GM21737 (cell line): ENCODE data around the gene SLC5A10.
"Not testable (repeated sequence)": the region's sequence is repeated elsewhere in the genome, so short reads cannot be mapped to it uniquely, and the experiment has no call there.

Source experiments
- ATAC-seq: cut with Tn5 transposase; IDR thresholded peaks from one replicate; pipeline ENCODE4 v1.9.1; 2021; ENCODE audit warnings: mild to moderate bottlenecking, moderate library complexity; ENCODE audit not compliant: unreplicated experiment

SLC5A10 gene

DNA sequence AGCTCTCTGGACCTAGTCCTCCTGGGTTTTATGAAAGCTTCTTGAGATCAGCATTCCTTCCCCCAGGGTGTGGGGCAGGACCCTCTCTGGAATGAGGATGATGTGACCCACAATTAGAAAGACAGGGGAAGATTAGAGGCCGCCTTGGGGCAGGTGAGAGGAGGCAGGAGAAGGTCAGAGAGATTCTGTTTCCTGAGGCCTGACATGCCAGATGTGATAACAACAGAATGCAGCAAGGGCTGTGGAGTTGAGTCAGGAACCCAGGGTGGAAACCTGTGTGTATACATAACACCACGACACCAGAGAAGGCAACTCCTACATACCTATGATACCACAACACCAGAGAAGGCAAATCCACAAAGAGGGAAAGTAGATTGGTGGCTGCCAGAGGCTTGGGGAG is 5.4 kb upstream of the SLC5A10 start:
- ATAC-seq: no peak

DNA sequence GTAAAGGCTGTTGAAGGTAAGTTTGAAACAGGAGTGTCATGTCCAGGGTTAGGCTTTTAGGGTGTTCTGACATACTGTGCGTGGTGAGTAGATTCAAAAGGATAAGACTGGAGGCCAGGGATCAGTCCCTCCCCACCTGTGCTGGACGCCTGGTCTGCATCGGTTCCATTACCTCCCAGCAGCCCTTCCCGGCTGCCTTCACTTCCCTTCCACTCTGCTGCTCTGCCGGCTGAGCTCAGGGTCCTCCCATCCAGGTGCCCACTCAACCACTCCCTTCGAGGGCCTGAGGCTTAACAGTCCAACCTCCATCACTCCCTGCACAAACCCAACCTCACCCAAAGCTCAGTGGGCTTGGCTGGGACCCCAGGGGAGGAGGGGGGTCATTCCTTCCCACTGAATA is 4.1 kb upstream of the SLC5A10 start:
- no peak for ATAC-seq

- ATAC-seq: no peak
Observed at GRCh38 chr17:18948476-18949006, 3.4 kb upstream of the SLC5A10 start.

GRCh38 chr17:18949566-18949965 is 2.4 kb upstream of the SLC5A10 start:
- ATAC-seq: no peak

GRCh38 chr17:18950346-18950745 is 1.6 kb upstream of the SLC5A10 start:
- ATAC-seq: no peak

DNA sequence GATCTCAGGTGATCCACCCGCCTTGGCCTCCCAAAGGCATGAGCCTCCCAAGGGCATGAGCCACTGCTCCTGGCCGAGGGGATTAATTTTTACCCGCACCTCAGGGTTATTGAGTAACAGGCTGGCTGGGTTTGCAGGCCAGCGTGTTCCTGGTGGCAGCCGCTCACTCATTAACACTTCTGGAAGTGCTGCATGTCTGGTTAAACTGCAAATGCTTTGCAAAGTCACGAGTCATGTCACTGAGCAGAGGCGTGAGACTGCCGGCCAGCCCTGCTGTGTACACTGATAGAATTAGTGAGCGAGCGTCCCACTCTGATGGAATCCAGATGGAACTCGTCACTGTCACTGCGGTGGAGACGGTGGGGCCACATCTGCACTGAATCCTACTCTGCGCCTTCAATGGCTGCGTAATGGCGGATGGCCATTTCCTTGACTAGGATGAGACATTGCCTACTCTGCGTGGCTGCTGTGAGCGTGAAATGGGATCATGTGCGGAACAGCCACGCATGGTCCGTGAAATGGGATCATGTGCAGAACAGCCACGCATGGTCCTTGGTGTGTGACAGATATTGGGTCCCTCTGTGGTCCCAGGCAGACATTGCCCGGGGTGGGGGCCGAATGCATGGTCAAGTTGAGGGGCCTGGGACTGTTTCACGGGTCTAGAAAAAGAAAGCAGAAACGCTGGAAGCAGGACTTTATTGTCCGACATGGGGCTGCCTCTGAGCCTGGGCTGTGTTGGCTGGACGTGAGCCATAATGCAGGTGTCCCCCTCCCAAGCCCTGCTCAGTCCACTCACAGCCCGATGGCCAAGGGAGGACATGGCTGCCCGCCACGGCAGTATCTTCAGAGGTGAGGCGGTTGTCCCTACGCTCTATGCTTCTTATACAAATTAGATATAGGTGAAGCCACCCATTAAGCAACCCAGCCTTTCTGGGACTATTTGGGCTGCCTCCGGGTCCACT is 740 bp upstream of the SLC5A10 start:
- no peak for ATAC-seq

DNA sequence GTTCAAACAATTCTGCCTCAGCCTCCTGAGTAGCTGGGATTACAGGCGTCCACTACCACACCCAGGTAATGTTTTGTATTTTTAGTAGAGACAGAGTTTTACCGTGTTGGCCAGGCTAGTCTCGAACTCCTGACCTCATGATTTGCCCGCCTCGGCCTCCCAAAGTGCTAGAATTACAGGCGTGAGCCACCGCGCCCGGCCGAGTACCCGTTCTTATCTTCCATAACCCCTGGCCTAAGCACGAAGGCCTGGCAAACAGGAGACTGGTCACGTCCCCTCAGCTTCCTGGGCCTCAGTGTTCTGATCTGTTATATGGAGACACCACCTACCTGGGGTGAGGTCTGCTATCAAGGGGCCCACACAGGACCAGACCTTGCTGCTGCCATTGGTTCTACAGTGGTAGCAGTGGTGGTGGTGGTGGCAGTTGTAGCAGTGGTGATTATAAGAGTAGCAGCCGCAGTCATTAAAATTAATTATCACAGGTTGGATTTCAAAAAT is 1.3 kb downstream of the SLC5A10 start:
- ATAC-seq: no peak

GRCh38 chr17:18954321-18954720 is 2.4 kb downstream of the SLC5A10 start:
- no peak for ATAC-seq

DNA sequence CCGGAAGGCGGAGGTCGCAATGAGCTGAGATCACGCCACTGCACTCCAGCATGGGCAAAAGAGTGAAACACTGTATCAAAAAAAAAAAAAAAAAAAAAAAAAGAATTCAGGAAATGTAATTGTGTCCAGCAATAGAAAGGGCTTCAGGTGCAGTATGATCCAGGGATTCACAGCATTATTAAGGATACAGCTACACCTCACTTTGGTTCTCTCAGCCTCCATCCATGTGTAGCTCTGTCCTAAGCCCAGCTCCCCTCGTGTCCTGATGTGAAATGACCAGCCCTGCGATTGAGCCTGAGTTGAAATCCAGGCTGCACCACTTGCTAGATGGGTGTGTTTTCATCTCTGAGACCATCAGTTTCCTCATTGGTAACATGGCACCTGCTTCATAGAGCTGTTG is 3.0 kb downstream of the SLC5A10 start:
- no peak for ATAC-seq

DNA sequence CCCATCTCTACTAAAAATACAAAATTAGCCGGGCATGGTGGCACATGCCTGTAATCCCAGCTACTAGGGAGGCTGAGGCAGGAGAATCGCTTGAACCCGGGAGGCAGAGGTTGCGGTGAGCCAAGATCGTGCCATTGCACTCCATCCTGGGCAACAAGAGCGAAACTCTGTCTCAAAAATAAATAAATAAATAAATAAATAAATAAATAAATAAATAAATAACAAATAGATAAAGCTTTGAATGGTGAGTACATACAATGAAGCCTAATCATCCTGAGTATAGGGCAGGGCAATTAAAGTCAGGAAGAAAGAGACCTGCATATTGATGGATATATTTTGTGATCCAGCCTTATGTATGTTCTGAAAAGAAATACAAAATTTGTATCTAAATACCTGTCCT is 4.1 kb downstream of the SLC5A10 start:
- ATAC-seq: not testable (repeated sequence)

- ATAC-seq: no peak
Observed at GRCh38 chr17:18956581-18956980, 4.6 kb downstream of the SLC5A10 start.

- ATAC-seq: no peak
Observed at GRCh38 chr17:18957831-18958230, 5.9 kb downstream of the SLC5A10 start.

DNA sequence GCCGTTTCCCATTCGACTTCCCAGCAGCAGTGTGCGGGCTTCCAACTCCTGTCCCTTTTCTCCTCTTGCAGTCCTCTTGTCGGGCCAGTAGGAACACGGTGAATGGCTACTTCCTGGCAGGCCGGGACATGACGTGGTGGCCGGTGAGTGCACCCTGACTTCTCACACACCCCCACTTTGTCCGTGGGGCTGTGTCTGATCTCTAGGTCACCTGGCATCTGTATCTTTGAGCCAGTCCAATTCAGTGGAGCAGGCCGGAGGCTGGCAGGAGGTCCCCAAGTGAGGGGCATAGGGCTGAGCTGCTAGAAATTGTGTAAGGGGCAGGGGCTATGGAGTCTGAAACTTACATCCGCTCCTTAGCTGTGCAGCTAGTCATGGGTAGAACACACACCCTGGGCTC is 6.6 kb downstream of the SLC5A10 start:
- ATAC-seq: no peak

- no peak for ATAC-seq
Observed at GRCh38 chr17:18959071-18959844, 7.3 kb downstream of the SLC5A10 start.

DNA sequence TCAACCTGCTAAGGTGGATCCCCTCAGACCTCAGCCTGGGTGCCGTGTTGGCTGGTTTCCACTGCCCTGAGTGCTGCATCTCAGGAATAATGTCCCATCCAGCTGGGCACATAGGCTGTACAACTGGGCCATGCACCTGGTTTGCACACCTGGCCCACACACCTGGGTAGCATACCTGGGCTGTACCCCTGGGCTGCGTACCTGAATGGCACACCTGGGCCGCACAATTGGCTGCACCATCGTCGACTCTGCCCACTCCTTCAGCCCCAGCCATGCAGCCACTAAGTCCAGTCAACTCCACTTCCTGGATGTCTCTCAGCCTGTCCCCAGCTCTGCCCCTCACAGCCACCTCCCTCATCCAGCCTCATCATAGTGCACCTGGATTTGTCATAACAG is 7.9 kb downstream of the SLC5A10 start:
- no peak for ATAC-seq

- ATAC-seq: no peak
Observed at GRCh38 chr17:18960241-18960665, 8.3 kb downstream of the SLC5A10 start.

- ATAC-seq: peak; percentile 73
Observed at GRCh38 chr17:18960803-18961511, 9.0 kb downstream of the SLC5A10 start.

DNA sequence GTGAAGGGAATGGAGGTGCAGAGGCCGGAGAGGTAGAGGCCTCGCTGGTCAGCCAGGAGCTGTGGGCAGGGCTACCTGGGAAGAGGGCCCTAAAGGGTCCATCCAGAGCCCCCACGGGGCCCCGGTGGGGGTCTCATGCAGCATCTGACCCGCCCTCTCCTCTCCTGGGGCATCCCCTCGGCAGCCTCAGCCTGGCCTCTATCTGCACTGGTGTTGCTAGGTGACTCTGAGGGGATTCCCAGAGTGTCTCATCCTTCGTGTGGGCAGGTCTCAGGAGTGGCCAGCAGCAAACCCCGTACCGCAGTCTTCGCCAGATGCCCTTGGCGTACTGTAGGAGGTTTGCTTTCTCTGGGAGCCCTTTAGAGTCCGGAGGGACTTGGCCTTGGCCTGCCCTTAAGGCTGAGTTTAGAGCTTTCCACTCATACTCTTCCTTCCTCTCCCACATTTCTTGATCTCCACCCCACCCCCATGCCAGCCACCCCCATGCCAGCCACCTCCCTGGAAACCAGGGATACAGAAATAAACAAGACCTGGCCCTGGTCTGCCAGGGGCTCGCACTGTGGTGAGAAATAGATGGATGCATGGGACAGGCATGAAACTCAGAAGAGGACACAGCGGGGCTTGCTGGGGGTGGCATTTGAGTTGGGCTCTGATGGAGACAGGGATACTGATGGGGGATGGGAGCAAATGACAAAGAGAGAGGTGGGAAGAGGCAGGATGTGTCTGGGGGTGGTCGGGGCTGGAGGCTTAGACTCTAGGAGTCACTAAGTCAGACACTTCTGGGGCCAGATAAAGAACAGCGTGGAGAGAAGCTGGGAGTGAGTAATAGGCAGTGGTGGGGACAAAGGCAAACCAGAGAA is 9.9 kb downstream of the SLC5A10 start:
- no peak for ATAC-seq

DNA sequence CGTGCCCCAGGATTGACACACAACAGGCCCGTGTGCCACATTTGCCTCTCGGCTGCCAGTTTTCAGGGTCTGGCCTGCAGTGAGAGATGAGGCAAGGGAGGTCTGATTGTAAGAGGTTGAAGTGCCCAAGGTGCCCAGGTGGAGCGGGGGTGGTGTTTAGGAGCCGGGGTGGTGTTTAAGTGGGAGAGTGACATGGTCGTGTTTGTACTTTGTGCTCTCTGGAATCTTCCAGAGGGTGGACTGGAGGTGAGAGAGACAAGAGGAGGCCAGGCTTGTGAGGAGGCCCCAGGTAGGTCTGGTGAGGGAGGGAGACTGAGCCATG is 10.5 kb downstream of the SLC5A10 start:
- no peak for ATAC-seq
